Psoas muscle (tissue), 8 donors: ENCODE measurements around the gene EMILIN1. TPM values are rescaled to one million over a fixed set of nuclear protein-coding genes. Genes with fewer than 3 reads are reported as not detected.
A peak's percentile ranks its signal among the peaks of the same experiment; 100 is the strongest.

ENCODE experiments used
- ATAC-seq, 4 donors: fragments of 200-7000 bp; cut with Tn5 transposase; one replicate each; pipeline ENCODE4 v1.9.1; 2020; ENCODE audit warnings: moderate library complexity in 3 of 4, mild to moderate bottlenecking in 2 of 4
- DNase-seq, 2 donors: peaks; one replicate each; pipeline ENCODE4 v3.0.0-alpha.2; 2020
- H3K27ac ChIP-seq: fragments of 200-600 bp; one replicate; pipeline ENCODE4 v1.8.0; 2022
- H3K27me3 ChIP-seq, 3 donors: fragments of 200-600 bp in 1 of 3; one replicate each; pipeline versions ENCODE4 v1.6.1 to v1.8.0; 2013 to 2022; ENCODE audit warnings: low read length in 2 of 3, mild to moderate bottlenecking in 2 of 3, moderate library complexity in 1 of 3; ENCODE audit not compliant: insufficient read depth in 3 of 3
- H3K36me3 ChIP-seq, 2 donors: fragments of 200-600 bp in 1 of 2; one replicate each; pipeline versions ENCODE4 v1.6.1 to v1.8.0; 2013 to 2022; ENCODE audit warnings: low read depth in 1 of 2, mild to moderate bottlenecking in 1 of 2, moderate library complexity in 1 of 2; ENCODE audit not compliant: insufficient read depth in 1 of 2
- H3K4me1 ChIP-seq: fragments of 200-600 bp; one replicate; pipeline ENCODE4 v1.8.0; 2022
- H3K4me3 ChIP-seq: fragments of 200-600 bp; one replicate; pipeline ENCODE4 v1.8.0; 2022; ENCODE audit warnings: mild to moderate bottlenecking
- H3K9me3 ChIP-seq: fragments of 200-600 bp; one replicate; pipeline ENCODE4 v1.8.0; 2022
- WGBS, 3 donors: extraction: QIAGEN DNeasy Blood & Tissue Kit; methylation state at CpG; one replicate each; pipeline versions ENCODE4 v1.1.6 to v1.1.7; 2013; 5-methylcytosine and 5-hydroxymethylcytosine counted together
- intact Hi-C, 2 donors: fragments of 100-400 bp; cut with DNase I; formaldehyde crosslinking; loops; one replicate each; pipeline versions ENCODE4 v1.11.0 to v1.14.2; 2022
- polyA plus RNA-seq, 3 donors: library from polyadenylated mRNA; stranded (reverse); fragments of 200-250 nt; gene quantifications; one replicate each; pipeline ENCODE4 v1.2.3, GENCODE V29; 2013
- total RNA-seq, 4 donors: library from RNA; stranded (reverse); fragmentation: NEBNext Ultra II Directional in 2 of 4; extraction: Animal tissue kit (Norgen Biotek cat#: 25700) in 2 of 4; gene quantifications; one replicate each; pipeline versions ENCODE4 v1.2.1 to v1.2.4, GENCODE V29; 2021 to 2023
- TF ChIP-seq, protein P1 (sequence below): fragments of 200-600 bp; IDR thresholded peaks from one replicate; pipeline ENCODE4 v1.8.0; 2022; ENCODE audit warnings: antibody characterized with exemption
- donor health status: healthy with polysubstance abuse.
- donor health status: DM: no; HTN: no; CAD: no; lungs with moderate emphysema.
- donor health status: Bipolar disorder and iron deficiency.
- donor health status: healthy.
- donor health status: DM: yes; HTN: yes; CAD: no.
- donor health status: DM: no; HTN: no; CAD: no.
- donor health status: DM: no; HTN: no; CAD: no.
- donor health status: DM: yes; HTN: yes; CAD: no.

Gene EMILIN1
- total and polyA plus RNA-seq, 7 donors, result 4.9 to 14.3 (median 6.1) TPM

DNA sequence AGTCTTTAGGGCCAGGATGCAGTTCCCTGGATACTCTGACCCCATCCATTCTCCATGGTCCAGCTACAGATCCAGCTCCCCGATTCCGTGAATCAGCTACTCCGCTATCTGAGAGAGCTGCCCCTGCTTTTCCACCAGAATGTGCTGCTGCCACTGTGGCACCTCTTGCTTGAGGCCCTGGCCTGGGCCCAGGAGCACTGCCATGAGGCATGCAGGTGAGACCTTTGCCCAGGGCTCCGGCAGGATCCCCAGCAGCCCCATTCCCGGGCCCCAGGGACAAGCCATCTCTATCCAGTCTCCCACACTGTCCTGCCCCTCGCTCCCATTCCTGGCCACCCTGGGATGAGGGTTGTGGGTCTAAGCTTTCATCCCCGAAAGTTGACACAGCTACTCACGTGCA, 38.1 kb upstream of the EMILIN1 start:
- Histone ChIP-seq H3K36me3 (peaks cover 10 to 62% of the 10 kb centered on the region in 2 donors), H3K27ac (no peak overlapping the region), H3K4me3 (no peak overlapping the region), H3K27me3 (no peaks in the 10 kb centered on the region), H3K9me3 (no peaks in the 10 kb centered on the region), H3K4me1 (peaks cover 9% of the 10 kb centered on the region)
- DNase-seq (no peak), ATAC-seq (no peak)
- 85 to 92% (median 89%) methylated on average over 8 of the region's 8 CpGs for WGBS, 3 donors
- TF ChIP-seq, protein P1, sequence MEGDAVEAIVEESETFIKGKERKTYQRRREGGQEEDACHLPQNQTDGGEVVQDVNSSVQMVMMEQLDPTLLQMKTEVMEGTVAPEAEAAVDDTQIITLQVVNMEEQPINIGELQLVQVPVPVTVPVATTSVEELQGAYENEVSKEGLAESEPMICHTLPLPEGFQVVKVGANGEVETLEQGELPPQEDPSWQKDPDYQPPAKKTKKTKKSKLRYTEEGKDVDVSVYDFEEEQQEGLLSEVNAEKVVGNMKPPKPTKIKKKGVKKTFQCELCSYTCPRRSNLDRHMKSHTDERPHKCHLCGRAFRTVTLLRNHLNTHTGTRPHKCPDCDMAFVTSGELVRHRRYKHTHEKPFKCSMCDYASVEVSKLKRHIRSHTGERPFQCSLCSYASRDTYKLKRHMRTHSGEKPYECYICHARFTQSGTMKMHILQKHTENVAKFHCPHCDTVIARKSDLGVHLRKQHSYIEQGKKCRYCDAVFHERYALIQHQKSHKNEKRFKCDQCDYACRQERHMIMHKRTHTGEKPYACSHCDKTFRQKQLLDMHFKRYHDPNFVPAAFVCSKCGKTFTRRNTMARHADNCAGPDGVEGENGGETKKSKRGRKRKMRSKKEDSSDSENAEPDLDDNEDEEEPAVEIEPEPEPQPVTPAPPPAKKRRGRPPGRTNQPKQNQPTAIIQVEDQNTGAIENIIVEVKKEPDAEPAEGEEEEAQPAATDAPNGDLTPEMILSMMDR, result no peak
- intact Hi-C loops, result no loop called here

DNA sequence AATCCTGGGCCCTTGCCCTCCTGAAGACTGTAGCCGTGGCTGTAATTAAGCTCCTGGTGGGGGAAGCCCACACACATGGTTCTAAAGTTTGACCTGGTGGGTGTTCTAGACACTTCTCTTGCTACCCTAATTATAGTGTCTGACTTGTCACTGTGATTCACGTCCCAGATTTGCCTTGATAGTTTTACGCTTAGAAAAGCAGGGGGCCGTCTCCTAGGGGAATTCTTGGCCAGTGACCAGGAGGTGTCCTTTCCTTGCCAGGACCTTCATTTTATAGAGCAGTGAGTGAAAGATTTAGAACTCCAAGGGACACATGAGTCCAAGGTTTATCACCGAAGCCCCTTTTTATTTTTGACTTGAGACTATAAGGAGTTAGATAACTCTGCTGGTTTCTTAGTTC, 36.7 kb upstream of the EMILIN1 start:
- peaks cover 9% of the 10 kb centered on the region for H3K4me1 ChIP-seq
- TF ChIP-seq, protein P1, result no peak
- no peaks in the 10 kb centered on the region for H3K9me3 ChIP-seq
- no peaks in the 10 kb centered on the region for H3K27me3 ChIP-seq
- H3K27ac ChIP-seq, result peak overlapping the region; percentile 66
- peaks cover 4 to 47% of the 10 kb centered on the region in 2 donors for H3K36me3 ChIP-seq
- 16 to 30% (median 18%) methylated on average over 5 of the region's 5 CpGs for WGBS, 3 donors
- no peak overlapping the region for H3K4me3 ChIP-seq
- intact Hi-C loops, result no loop called here
- ATAC-seq (peak; percentile 83 to 90 (median 88)), DNase-seq (peak in 1 of 2 donors; percentile 58)

DNA sequence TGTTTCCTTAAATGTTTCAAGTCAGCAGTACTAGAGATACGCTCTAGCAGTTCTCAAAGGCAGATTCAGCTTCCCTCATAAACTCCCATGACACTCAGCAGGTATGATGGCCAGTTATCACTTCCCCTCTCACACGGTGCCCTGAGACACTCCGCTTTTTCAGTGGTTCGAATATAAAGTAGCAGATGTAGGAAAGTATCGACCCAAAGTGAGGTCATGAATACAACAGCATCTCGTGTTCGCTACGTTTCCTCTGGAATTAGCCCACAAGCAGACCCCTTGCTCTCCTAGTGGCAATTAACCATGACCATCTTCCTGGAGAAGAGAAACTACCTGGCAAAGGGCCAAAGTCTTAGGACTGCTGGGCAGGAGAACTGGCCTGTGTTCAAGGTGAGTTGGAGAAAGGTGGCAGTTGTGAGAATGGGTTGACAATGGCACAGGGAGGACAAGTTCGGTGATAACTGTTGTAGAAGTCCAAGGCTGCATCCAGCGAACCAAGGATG, 36.2 kb upstream of the EMILIN1 start:
- Histone ChIP-seq H3K9me3 (no peaks in the 10 kb centered on the region), H3K27me3 (no peaks in the 10 kb centered on the region), H3K4me3 (no peak overlapping the region), H3K4me1 (peaks cover 9% of the 10 kb centered on the region), H3K27ac (peak overlapping the region; percentile 66), H3K36me3 (peaks cover 4 to 43% of the 10 kb centered on the region in 2 donors)
- ATAC-seq, result peak in 3 of 4 donors; percentile 18 to 38 (median 33)
- TF ChIP-seq, protein P1, result no peak
- intact Hi-C loops, result no loop called here
- 66 to 73% (median 67%) methylated on average over 10 of the region's 10 CpGs for WGBS, 3 donors
- DNase-seq, result no peak

DNA sequence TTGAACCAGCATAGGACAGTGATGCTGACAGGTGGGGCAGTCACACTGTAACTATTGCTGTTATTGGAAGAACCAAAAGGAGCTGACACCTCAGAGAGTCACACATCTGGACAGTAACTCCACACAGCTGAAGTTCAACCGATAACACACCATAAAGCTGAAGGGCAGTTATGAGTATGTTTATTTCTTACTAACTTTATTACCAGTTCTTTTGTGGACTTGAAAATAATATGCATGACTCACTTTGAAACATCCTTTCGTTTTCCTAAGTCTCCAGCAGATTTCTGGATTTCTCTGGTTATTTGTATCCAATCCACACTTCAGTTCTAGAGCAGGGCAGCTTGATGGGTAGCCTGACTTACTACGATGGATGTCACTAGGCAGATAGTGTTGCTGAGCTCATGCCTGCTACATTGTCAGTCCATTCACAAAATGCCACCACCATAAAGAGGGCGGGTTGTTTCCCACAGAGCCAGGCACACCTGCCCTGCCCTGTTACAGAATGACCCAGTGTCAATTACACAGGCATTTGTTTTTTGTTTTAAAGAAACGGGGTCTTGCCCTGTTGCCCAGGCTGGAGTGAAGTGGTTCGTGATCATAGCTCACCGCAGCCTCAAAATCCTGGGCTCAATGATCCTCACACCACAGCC, 35.3 kb upstream of the EMILIN1 start:
- Histone ChIP-seq H3K36me3 (peaks cover 0 to 34% of the 10 kb centered on the region in 2 donors), H3K4me1 (peaks cover 9% of the 10 kb centered on the region), H3K27me3 (no peaks in the 10 kb centered on the region), H3K4me3 (no peak overlapping the region), H3K27ac (no peak overlapping the region), H3K9me3 (no peaks in the 10 kb centered on the region)
- no peak for ATAC-seq
- no peak for DNase-seq
- WGBS, 3 donors, result 74 to 82% (median 76%) methylated on average over 7 of the region's 7 CpGs
- TF ChIP-seq, protein P1, result no peak
- intact Hi-C loops, result no loop called here
